HG03159 (cell line): ENCODE data around the gene NHERF1.

Experiments
- ATAC-seq: cut with Tn5 transposase; IDR thresholded peaks from one replicate; pipeline ENCODE4 v1.9.1; 2021; ENCODE audit warnings: mild to moderate bottlenecking, moderate library complexity; ENCODE audit not compliant: unreplicated experiment

Gene NHERF1

DNA sequence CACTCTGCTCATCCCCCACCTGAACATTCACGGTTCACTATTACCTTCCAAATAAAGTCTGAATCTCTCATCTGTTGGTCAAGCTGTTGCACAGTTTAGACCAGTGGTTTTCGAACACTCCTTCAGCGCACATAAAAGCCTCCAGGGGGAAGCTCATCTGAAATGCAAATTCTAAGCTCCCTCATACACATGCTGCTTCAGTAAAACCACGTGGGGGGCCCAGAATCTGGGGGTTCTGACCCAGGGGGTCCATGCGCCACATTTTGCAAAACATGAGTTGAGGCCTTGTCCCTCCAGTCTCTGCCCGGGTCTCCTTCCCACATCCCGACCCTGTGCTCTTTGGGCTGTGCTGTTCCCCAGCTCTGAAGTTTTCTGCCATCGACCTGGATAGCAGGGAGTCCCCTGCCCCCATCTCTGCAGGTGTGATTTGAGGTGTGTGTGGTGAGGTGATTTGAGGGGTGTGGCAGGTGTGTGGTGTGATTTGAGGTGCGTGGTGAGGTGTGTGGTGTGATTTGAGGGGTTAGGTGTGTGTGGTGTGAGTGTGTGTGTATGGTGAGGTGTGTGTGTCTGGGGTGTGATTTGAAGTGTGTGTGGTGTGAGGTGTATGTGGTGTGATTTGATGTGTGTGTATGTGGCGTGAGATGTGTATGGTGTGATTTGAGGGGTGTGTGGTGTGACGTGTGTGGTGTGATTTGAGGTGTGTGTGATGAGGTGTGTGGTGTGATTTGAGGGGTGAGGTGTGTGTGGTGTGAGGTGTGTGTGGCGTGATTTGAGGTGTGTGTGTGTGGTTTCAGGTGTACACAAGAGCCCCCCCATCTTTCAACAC lies 16.2 kb upstream of the NHERF1 start:
- ATAC-seq = no peak

DNA sequence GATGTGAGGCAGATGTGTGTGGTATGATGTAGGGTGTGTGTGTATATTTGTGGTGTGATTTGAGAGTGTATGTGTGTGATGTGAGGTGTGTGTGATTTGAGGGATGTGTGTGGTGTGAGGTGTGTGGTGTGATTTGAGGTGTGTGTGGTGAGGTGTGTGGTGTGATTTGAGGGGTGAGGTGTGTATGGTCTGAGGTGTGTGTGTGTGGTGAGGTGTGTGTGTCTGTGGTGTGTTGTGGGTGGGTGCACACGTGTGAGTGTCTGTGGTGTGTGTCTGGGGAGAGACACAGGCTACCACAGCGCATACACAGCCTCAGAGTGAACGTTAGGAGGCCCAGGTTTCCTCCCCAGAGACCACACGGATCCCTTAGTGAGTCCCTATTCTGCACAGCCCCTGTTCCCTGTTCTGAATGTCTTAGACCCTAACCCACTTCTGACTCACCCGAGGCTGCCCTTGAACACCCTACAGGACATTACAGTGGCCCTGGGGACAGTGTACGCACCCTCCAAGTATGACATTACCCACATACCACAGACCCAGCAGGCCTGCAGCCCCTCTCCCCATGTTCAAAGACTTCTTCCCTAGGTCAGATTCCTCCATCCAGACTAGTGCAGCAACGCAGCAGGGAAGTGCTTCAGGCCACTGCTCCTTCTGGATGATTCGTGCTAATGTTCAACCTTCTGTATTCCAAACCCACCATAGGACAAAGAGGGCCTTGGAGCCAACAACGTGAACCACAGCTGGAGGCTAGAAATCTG lies 14.9 kb upstream of the NHERF1 start:
- no peak for ATAC-seq

DNA sequence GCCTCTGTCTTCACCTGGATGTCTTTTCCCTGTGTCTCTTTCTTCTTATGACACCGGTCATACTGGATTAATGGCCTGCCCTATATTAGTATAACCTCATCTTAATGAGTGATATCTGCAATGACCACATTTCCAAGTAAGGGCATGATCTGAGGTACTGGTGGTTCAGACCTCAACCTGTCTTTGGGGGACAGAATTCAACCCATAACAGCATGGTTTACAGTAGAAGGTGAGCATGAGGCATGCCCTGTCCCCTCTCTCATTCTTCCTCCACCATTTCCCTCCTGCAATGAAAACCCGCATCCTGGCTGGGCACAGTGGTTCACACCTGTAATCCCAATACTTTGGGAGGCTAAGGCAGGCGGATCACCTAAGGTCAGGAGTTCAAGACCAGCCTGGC lies 14.2 kb upstream of the NHERF1 start:
- ATAC-seq = no peak

DNA sequence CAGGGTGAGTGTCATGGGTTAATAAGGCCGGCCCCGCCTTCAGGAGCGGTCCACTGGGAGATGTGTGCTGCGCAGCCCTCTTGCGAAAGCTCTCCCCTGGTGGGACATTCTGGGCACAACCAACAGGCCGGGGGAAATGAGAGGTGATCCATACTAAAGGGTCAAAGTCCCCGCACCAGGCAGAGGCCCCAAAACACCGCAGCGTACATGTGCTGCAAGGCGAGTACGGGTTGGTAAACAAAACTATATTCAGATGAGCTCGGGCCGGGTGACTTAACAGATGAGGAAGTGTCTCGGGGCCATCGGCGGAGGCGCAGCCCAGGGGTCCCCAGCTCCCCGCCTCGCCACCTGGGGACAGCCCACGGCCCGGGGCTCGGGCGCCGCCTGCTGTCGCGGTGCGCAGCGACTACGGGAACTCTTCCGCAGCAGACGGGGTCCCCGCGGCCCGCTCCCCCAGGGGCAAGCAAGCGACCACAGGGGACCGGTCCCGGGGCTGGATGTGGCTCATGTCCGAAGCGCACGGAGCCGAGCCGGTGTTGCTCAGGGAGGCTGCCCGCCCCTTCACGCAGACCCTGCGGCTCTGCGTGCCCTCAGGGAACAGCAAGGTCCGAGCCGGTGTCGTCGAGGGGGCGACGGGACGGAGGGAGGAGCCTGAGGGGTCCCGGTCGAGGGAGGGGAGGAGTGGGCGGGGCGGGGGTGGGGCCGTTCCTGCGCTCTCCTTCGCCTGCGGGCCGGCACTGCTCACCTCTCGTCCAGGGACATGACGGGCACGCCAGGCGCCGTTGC lies 11.7 kb upstream of the NHERF1 start, which contains the start of gene RAB37:
TSS of gene RAB37 (plus strand) at position 744 of the 786 bp plus-strand sequence. CDS start at position 761, 17 bp downstream.
- ATAC-seq = no peak

DNA sequence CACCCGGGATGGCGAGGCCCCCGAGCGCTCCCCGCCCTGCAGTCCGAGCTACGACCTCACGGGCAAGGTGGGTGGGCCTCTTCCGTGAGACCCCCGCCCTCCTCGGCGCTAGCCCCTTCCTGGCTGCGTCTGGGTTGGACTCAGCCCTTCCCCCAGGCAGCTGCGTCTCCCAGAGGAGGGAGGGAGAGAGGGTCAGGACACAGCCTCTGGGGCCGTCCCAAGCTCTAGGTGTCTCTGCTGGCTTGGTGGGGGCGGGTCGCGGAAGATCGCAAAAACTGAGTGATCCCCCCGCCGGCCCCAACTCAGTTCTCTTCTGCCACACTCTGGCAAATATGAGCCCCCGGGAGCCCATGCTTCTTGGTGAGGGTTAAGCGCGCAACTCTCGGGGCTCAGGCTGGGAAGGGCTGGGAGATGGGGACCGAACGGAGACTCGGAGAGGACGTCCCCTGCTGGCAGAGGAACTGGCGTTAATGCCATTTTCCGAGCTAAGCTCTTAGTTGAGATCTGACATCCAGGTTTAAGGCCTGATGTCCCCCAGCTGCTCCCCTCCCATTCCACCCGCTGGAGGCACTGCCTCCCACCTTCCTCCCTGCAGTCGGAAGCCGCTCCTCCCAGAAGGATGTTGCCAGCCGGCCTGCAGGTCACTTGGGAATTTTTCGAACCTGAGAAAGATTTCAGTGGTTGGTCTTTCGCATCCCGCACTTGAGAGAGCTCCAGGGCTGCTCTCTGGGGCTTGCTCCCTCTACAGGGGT lies 11.0 kb upstream of the NHERF1 start:
- ATAC-seq = no peak

DNA sequence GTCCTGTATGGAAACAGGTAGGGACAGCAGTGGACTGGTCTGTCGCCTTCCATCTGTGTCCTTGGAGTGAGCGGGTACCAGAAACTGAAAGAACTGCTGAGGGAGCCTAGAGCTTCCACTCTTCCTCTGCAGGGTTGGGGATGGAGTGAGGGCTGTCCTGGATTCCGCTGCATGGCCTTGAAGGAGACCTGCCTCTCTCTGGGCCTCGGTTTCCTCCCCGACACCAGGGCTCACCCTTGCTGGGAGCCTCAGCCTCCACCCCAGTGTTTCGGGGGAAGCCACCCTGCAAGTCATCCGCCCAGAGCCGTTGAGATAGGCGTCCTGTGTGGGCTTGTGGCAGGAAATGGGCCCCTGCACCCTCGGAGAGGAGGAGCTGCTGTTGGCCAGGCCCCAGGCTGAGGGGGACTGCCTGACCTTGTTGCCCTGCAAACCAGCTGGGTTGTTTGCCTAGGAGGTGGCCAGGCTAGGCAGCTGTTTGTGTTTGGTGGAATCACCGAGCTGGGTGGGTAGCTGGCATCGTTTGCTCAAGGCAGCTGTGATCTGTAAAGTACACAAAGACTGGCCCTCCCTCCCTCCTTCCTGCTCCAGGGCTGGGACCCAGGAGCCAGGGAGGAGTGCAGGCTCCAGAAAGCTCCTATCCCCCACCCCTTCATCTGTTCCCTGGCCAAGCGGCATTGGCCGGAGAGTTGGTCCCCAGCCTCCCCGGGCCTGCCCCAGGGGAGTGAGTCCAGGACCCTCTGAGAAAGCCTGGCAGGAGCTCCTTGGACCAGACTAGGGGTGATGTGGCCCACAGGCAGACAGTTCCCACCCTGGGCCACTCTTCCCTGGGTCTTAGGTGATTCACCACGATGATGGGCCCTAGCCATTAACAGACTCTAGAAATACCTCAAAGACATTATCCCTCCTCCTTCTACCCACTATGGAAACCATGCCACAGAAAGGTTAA lies 10.1 kb upstream of the NHERF1 start:
- no peak for ATAC-seq

DNA sequence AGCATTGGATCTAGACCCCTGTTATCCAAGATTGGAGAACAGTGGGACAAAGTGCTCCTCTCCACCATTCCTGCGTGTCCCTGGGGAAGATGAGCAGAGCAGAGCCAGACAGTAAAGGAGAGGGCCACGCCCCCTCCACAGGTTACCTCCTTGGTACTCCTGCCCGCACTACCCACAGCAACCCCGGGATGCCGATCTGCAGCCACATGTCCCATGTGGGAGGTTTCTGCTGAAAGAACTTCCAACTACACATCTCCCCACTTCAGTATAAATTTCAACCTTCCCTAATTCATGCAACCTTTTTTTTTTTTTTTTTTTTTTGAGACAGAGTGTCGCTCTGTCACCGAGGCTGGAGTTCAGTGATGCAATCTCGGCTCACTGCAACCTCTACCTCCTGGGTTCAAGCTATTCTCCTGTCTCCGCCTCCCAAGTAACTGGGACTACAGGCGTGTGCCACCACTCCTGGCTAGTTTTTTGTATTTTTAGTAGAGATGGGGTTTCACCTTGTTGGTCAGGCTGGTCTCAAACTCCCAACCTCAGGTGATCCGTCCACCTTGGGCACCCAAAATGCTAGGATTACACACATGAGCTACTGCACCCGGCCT lies 9.1 kb upstream of the NHERF1 start:
- no peak for ATAC-seq

DNA sequence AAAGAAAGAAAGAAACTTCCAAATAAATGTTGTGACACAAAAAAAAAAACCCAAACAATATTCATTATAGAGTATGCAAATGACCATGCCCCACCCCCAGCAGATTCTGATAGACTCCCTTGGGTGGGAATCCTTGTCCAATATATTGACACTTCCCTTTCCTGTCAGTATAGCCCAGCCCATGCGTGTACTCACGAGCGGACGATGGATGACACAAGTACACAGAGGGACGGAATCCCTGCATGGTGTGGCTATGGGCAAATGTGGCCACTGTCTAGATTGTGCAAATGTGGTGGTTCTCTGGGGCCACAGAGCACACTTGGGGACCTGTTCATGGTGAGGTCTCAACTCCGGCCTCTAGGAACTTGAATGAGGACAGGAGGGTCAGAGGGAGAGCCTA lies 8.3 kb upstream of the NHERF1 start:
- no peak for ATAC-seq

DNA sequence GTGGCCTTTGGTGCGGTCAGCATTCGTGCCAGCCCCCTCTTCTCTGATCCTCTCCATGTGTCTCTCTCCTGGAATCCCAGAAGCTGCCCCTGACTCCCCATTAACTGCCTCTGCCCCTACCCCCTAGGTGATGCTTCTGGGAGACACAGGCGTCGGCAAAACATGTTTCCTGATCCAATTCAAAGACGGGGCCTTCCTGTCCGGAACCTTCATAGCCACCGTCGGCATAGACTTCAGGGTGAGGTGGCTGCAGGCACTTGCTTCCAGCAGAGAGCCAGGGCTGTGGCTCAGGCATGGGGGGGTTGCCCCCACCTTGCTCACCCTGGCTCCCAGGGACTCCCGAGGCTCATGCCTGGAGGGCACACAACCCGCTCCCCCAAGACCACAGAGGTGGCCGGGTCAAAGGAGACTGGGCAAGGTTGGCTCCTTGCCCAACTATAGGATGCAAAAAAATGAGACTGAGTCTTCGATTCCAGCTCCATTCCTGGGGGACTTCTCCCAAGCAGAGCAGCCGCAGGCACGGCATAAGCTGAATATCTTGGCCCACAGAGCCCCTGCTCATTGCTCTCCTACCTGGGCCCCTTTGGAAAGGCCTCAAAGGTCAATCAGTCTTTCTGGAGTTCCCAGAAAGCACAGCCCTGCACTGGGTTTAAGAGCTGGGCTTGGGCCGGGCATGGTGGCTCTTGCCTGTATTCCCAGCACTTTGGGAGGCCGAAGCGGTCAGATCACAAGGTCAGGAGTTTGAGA lies 7.6 kb upstream of the NHERF1 start:
- no peak for ATAC-seq

DNA sequence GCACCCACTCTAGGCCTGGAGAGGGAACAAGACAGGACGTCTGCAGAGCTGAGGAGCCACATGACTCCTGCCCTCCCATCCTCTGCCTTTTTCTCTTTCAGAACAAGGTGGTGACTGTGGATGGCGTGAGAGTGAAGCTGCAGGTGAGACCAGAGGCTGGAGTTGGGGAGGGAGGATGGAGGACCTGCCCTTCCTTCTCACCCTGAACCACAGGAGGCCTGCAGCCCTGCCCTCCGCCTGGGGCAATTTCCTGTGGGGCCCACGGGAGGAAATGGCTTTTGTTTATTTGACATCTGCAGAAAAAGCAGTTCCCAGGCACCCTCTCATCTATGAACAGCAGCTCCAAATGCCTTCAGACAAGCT lies 6.3 kb upstream of the NHERF1 start:
- no peak for ATAC-seq

DNA sequence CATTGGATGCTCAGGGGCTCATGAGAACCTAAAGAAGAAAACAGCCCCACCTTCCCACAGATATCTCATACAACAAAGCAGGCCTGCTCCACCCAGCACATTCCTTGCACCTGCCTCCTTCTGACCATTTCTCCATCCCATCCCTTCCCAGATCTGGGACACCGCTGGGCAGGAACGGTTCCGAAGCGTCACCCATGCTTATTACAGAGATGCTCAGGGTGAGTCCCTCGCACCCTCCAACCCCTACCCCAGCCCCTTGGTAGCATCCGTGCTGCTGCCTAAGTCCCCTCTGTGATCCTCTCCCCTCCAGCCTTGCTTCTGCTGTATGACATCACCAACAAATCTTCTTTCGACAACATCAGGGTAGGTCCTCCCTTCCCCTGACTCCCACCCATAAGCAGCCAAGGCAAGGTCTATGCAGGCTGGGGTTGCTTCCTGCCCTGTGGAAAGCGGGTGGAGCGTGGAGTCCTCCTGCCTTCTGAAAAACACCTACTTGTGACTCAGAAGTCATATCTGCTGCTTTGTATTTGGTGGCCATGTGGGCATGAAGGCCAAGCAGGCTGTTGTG lies 5.4 kb upstream of the NHERF1 start:
- ATAC-seq = no peak

DNA sequence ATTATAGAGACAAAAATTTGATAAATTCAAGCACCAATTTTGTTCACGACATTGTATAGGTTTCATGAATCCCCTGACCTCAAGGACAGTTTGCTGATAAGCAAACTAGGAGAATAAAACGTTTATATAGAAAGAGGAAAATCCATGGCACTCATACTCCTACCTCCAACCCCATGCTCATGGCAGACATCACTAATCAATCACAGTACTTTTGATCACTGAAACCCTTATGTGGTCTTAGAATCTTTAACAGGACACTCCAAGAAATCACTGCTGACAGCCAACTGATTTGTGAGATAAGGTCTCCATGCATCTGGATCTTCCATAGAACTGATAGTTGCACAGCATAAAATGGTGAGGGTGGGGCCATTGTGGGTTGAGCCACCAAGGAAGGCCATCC lies 4.7 kb upstream of the NHERF1 start:
- ATAC-seq = no peak

DNA sequence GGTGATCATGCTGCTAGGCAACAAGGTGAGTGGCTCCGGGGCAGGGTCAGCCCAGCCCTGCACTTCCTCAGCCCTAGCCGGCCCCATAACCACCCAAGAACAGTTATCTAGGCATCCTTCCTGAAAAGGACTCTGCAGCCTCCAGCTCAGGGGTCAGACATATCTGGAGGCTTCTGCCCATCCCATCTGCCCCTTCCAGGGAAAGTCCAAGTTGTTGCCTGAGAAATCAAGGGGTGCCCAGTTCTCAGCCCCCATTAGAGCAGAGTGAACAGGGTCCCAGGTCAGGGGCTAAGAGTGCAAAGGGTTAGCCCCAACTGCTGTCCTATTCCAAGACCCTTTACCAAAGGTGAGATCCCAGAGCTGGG lies 4.1 kb upstream of the NHERF1 start:
- ATAC-seq = no peak

DNA sequence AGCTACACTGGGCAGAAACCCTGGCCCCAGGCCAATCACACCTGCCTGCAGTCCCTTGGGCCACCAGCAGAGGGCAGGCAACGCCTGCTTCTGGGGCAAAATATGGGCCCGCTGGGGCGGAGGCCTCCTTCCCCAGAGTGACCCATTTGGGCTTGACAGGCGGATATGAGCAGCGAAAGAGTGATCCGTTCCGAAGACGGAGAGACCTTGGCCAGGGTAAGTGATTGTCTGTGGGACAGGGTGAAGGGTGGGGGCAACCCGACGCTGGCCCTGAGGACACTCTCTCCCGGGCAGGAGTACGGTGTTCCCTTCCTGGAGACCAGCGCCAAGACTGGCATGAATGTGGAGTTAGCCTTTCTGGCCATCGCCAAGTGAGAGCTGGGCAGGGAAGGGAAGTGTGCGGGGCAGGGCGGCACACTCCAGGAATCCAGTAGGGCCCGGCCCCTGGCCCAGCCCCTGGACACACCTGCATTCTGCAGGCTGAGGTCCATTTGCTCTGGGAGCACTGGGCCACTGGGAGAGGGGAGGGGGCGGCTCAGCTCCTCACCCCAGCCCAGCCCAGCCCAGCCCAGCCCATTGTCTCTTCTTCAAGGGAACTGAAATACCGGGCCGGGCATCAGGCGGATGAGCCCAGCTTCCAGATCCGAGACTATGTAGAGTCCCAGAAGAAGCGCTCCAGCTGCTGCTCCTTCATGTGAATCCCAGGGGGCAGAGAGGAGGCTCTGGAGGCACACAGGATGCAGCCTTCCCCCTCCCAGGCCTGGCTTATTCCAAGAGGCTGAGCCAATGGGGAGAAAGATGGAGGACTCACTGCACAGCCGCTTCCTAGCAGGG lies 3.5 kb upstream of the NHERF1 start:
- no peak for ATAC-seq

DNA sequence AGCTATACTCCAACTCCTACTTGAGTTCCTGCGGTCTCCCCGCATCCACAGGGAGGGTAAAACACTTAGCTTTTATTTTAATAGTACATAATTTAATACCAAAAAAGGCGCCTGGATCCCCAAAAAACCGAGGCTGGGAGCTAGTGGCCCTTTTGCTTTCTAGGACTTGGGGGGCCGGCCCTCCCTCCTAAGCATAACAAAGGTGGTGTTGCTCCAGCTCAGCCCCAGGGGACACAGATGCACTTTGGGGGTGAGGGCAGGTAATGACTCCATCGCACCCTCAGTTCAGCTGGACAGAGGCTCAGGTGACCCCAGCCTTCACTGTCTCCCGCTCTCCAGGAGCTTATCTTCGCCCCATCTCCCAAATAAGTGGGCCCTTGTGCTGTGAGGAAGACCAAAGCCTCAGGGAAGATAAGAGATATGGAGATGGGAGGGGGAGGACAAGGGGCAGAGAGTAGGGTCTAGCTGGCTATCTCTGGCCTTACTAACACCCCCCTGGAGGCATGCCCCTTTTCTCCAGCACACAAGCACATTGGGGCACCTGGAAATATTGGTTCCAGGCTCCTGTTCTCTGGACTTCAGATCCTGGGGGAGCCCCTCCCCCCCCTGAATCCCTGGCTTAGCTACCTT lies 2.8 kb upstream of the NHERF1 start:
- no peak for ATAC-seq

DNA sequence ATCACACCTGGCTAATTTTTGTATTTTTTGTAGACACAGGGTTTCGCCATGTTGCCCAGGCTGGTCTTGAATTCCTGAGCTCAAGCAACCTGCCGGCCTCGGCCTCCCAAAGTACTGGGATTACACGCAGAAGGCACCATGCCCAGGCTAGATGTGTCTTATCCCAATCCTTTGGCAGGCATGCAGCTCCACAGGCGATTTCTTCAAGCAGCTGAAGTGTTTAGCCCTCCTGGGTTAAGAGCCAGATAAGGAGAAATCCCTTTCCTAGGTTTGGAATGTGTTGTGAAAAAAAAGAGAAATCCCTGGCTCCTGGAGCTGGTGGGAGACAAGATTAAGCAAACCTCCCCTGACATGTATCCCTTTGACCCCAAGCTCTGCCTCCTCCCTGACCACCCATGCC lies 2.1 kb upstream of the NHERF1 start:
- no peak for ATAC-seq

DNA sequence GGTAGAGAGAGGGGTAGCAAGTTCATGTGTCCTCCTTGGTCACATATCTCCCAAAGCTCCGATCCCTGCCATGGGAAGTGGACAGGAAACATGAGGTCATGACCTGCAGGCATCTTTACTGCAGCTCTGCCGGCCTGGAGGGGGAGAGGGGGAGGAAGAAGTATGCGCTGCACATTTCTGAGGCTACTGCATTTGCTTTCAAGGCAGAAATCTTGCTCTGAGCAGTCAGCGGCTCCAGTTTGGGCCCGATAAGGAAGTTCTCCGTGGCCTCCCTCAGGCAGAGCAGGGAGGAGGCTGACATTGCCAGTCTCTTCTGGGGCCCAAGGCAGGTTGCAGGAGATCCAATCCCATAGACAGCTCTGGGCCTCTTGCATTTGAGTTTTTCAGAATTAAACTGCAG lies 1.5 kb upstream of the NHERF1 start:
- no peak for ATAC-seq
